Measurements from ENCODE around the gene SLC34A2. TPM values are rescaled to one million over a fixed set of nuclear protein-coding genes. Genes with fewer than 3 reads are reported as not detected.

Gene SLC34A2
- total RNA-seq, 2 experiments from 2014 or later, result not detected

DNA sequence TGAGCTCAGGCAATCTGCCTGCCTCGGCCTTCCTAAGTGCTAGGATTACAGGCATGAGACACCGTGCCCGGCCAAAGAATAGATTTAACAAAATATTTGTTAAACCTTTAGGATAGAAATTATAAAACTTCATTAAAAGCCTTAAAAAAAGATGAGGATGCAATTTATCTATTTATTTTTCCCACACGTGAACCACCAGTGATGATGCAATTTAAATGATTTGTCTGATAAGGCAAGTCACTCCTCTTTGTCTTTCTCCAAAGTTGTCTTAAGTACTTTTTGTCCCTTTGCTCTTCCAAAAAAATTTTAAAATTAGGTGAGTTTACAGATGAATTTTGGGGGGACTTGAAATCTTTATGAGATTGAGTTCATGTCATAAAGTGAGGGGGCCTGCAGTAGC is 58.2 kb downstream of the SLC34A2 start:
- ChIA-PET CTCF (no interaction called here), POLR2A (no interaction called here)
- DNase-seq, result no peak
- Mint-ChIP-seq H3K36me3 (ENCODE audit: low read depth) (no peaks in the 10 kb centered on the region), H3K27ac (no peak overlapping the region), H3K27me3 (no peaks in the 10 kb centered on the region), H3K4me3 (no peak overlapping the region), H3K9me3 (peaks cover 2% of the 10 kb centered on the region), H3K4me1 (no peaks in the 10 kb centered on the region)

DNA sequence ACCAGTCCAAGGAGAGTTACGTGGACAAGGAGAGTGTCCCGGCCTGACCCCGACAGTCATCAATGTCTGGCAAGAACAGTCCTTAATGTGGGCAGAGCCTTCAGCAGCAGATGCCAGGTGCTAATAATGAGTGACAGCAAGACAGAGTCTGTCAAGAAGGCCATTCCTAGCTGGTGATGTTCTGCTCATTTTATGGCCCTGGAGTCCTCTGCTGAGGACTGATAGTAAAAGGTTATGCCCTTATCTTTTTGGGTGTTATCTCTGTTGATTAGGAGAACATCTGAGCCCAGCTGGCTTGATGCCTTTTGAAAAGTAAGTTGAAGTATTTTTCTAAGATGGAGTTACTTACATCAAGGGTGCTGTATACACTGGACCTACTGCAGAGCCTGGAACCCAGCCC is 67.3 kb downstream of the SLC34A2 start:
- no peak for DNase-seq
- CTCF ChIA-PET, result no interaction called here
- H3K4me1 Mint-ChIP-seq, result no peaks in the 10 kb centered on the region

DNA sequence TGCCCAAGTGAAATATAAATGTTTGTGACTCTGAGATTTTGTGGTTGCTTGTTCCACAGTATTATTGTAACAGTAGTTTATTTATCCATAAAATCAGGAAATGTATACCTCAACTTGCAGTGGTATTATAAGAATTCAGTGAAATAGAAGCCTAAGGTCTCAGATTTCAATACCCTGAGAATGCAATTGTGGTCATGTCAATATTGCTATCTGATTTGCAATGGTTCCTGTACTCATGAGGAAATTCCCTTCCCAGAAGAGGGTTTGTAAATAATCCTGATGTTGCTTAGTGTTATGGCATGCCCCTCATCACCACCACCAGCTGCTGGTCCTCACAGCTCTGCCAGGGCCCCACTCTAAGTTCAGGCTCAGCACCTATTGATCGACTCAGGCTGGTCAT is 67.8 kb downstream of the SLC34A2 start:
- POLR2A ChIA-PET, result no interaction called here
- Mint-ChIP-seq H3K36me3 (ENCODE audit: low read depth) (no peaks in the 10 kb centered on the region), H3K4me3 (no peak overlapping the region), H3K27ac (no peak overlapping the region), H3K9me3 (no peaks in the 10 kb centered on the region), H3K4me1 (no peaks in the 10 kb centered on the region), H3K27me3 (no peaks in the 10 kb centered on the region)
- CTCF ChIA-PET, result no interaction called here
- DNase-seq, result no peak

More for the DNA sequence above, 67.3 kb downstream of the SLC34A2 start:
- Mint-ChIP-seq H3K27ac (no peak overlapping the region), H3K36me3 (ENCODE audit: low read depth) (no peaks in the 10 kb centered on the region), H3K4me3 (no peak overlapping the region), H3K27me3 (no peaks in the 10 kb centered on the region), H3K9me3 (no peaks in the 10 kb centered on the region)
- POLR2A ChIA-PET, result no interaction called here

DNA sequence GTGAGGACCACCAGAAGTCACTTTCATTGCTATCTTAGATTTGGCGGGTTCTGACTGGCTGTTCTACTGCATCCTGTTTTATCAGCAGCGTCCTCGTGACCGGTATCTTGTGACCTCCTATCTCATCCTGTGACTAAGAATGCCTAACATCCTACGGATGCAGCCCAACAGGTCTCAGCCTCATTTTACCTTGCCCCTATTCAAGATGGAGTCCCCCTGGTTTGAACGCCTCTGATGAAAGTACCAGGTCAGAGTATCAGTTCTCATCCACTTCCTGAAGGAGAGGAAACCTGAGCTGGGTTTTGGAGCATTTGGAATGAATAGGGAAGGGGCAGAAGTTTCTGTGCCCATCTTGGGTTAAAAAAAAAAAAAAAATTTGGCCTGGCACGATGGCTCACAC is 70.2 kb downstream of the SLC34A2 start:
- Mint-ChIP-seq H3K27ac (no peak overlapping the region), H3K27me3 (no peaks in the 10 kb centered on the region), H3K4me3 (no peak overlapping the region), H3K36me3 (ENCODE audit: low read depth) (no peaks in the 10 kb centered on the region), H3K4me1 (no peaks in the 10 kb centered on the region), H3K9me3 (no peaks in the 10 kb centered on the region)
- no peak for DNase-seq
- POLR2A ChIA-PET, result no interaction called here
- CTCF ChIA-PET, result no interaction called here

DNA sequence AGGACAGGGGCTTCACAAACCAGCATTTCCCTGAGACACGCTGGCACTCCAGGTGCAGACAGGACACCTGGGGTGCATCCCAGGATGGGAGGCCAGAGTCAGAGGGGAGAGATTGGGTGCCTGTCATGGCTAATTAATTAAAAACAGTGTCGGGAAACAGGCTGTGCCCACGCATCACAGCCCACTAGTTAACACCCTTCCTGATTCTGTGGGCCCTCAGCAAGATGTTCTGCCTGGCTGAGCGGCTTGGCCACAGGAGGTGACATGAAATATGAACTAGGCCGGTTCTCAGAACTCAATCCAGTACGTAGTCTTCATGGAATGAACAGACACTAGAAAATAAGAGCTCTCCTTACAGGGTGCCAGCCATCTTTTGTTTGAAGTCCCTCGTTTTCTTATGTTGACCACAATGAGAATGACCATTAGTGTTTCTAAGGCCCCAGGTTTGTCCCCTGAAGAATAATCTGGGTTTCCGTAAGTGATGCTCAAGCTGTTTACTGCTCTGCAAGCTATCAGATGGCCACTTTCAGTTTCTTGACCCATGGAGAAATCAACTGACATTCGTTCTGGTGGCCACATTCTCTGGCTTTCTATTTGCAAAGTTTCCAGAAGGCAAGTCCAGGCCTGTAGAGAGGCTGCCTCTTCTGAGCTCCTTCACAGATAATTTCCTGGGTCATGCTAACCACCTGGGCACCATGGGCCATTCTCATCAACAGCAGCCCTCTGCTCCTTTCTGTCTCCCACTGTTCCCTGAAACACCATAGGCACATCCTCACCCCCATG is 72.3 kb downstream of the SLC34A2 start:
- CTCF ChIA-PET, result no interaction called here
- no peaks in the 10 kb centered on the region for H3K36me3 Mint-ChIP-seq (ENCODE audit: low read depth)

More for the DNA sequence above, 72.3 kb downstream of the SLC34A2 start:
- Mint-ChIP-seq H3K27me3 (no peaks in the 10 kb centered on the region), H3K4me1 (no peaks in the 10 kb centered on the region), H3K9me3 (no peaks in the 10 kb centered on the region), H3K4me3 (no peak overlapping the region), H3K27ac (no peak overlapping the region)
- no peak for DNase-seq
- POLR2A ChIA-PET, result no interaction called here

Other genes with a start within 250 kb of the SLC34A2 start
- gene SEL1L3, start 207.1 kb downstream of the SLC34A2 start, total RNA-seq, result 10 to 100 TPM; 88.3 to 91.3 TPM